GM18508 (cell line): Measurements from ENCODE around the gene EXOC3L2.
"Not testable (repeated sequence)": the region's sequence is repeated elsewhere in the genome, so short reads cannot be mapped to it uniquely, and the experiment has no call there.

Experiments used
- ATAC-seq: cut with Tn5 transposase; IDR thresholded peaks from one replicate; pipeline ENCODE4 v1.9.1; 2021; ENCODE audit warnings: moderate number of reproducible peaks; ENCODE audit not compliant: insufficient read depth, unreplicated experiment

The EXOC3L2 gene

DNA sequence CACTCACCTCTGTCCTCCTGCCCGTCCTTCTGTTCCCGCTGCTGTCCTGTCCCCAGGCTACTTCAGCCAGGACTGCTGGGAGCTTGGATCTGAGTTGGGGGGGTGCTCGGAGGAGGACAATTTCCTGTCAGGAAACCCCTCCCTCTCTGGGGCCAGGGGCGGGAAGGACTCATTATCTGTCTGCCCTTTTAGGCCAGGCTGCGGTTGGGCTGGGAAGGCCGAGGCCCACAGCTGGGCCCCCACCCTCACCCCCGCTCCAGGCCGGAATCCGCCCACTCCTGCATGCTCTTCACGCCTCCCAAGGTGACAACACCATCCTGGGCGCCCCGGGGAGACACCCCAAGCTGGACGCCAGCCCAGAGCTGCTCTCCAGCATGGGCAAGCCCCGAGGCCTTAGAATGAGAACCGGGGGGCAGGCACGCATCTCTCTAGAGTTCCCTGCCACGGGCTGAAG, at the start of gene EXOC3L2:
Gene EXOC3L2, minus strand, starts transcription at position 74 of the 454 bp plus-strand sequence. CDS start 6,362 bp downstream, outside the sequence.
- no peak for ATAC-seq

DNA sequence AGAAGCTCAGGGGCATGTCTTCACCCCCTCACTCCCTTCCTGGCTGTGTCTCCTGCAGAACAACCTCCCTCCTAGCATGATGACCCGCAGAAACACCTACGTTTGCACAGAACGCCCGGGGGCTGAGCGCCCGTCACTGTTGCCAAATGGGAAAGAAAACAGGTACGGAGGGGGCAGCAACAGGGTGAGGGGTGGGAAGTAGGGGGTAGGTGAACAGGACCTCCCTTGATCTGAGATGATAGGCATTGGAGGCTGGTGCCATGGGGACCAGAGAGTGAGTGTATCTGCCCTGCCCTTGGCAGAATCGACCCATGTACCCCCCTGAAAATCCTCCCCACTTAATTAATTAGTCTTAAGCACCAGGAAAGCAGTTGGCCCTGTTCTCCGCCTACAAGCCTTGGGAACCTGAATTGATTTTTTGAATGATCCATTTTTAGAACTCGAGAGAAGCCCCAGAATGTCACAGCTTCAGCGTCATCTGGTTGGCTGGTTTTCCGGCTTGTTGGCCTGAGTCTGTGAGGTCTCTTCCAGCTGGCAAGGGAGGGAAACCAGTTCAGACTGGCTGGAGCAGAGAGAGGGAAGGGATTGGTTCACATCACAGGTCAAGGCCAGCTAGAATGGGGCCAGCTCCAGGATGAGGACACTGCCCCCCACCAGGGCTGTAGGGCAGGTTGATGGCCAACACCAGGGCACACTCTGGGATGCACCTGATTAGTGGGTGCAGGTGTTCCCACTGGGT, 49.3 kb upstream of the EXOC3L2 start:
- ATAC-seq = no peak

DNA sequence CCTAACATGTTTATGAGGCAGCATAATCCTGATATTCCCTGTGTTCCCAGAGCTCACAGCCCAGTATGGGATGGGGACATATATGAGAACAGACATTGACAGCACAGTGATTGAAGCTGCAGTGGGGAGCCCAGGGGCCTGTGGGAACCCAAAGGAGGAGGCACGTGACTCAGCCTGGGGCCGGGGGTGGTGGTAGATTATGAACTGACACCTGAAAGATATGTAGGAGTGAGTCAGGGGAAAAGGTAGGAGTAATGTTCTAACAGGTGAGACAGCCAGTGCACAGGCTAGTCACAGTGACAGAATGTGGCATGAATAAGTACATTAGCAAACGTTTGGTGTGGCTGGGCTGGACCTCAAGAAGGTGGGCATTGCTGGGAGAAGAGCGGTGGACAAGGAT, 48.5 kb upstream of the EXOC3L2 start:
- ATAC-seq = no peak

DNA sequence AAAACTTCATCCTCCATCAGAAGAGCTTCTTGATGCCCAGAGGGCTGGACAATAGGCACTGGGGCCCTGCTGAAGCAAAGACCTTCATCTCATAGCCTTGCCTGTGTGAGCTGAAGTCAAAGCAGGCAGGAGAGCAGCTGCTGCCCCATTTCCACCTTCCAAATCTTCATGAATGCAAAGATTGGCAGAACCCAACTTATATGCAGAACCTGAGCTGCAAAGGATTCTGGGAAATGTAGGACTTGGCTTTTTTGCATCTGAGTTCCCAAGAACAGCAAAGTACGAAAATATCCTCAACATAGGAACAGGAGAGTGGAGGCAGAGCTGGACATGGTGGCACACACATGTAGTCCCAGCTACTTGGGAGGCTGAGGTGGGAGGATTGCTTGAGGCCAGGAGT, 46.6 kb upstream of the EXOC3L2 start:
- ATAC-seq = no peak

DNA sequence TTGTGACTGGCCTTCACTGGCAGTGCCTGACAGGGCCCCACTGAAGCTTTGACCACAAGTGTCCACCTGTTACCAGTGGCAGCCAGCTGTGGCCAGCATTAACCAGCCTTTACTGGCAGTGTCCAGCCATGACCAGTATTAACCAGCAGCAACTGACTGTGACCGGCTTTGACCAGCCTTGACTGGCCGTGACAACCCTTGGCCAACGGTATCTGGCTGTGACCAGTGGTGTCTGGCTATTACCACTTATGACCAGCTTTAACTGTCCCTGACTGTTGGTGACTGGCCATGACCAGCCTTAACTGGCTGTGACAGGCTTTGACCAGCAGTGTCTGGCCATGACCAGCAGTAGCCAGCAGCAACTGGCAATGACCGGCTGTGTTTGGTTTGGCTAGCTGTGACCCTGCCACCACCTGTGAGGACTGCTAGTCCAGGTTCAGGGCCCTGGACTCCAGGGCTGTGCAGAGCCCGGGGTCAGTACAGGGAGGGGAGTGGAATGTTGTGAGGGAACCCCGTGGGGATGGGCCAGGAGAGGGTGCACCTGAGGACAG, 45.2 kb upstream of the EXOC3L2 start:
- no peak for ATAC-seq

DNA sequence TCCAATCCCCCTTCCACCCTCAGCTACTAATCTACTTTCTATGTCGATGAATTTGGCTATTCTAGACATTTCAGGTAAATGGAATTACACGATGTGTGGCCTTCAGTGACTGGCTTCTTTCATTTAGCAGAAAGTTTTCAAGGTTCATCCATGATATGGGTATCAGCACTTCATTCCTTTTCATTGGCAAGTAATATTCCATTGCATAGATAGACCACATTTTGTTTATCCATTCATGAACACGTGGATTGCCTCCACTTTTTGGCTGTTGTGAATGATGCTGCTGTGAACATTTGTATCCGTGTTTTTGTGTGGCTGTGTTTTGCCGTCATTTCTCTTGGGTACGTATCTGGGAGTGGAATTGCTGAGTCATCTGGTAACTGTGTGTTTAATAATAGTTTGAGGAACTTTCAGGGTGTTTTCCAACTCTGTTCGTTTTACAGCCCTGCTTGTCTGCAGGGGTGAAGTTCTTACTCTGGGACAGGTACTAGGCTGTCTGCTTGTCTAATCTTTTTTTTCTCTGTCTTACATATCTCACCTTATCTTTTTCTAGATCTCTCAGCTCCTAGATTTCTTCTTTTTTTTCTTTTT, 38.3 kb upstream of the EXOC3L2 start:
- ATAC-seq = no peak

DNA sequence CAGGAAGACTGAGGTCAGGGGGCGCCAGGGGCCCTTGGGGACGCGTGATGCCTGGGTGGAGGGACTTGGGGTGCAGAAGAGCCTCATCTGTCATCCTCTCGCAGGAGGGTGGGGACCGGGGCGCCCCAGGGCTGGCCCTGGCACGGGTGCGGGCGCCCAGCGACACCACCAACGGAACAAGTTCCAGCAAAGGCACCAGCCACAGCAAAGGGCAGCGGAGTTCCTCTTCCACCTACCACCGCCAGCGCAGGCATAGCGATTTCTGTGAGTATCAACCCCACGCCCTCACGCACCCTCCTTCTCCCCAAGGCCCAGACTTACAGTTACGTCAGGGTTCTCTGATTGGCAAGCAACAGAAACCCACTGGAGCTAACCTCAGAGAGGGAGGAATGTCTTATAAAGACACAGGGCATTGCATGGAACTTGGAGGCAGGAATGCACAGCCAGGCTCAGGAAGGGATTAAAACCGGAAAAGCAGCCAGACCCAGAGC, 35.3 kb upstream of the EXOC3L2 start:
- no peak for ATAC-seq

DNA sequence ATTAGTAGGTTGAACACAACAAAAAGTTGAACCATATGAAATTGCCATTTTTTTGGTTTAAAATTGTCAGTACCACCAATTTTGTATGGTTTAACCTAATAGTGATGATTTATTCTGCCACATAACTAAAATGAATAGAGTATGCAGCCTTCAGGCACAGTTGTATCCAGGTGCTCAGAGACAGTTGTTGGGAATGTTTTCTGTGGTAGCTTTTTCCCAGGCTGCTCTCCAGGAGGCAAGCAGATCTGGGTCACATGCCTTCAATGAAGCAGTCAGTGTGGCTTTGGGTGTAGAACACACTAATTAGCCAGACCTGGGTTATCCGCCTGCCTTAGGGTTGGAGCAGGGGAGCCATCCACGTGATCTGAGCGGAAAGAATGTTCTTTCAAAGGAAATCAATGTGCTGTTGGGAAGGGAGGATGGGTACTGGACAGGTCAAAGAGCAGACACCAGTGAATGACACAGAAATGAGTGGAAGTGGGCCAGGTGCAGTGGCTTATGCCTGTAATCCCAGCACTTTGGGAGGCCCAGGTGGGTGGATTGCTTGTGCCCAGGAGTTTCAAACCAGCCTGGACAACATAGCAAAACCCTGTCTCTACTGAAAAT, 34.5 kb upstream of the EXOC3L2 start:
- ATAC-seq = no peak

DNA sequence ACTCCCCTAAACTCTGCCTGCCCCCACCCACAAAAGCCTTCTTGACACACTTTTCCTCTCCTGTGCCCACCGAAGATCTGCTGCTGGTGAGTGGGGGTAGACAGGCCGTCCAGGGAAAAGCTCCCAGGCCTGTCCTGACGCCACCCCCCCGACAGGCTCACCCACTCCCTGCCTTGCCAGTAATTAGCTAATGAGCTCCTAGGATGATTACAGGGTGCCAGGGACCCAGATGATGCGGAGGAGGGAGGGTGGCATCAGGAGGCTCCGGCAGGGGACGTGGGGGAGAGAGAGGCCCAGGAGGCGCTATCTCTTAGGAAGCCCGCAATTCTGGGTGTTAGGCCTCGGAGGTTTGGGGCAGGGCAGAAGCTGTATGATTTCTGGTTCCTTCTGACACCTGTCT, 32.9 kb upstream of the EXOC3L2 start:
- no peak for ATAC-seq

DNA sequence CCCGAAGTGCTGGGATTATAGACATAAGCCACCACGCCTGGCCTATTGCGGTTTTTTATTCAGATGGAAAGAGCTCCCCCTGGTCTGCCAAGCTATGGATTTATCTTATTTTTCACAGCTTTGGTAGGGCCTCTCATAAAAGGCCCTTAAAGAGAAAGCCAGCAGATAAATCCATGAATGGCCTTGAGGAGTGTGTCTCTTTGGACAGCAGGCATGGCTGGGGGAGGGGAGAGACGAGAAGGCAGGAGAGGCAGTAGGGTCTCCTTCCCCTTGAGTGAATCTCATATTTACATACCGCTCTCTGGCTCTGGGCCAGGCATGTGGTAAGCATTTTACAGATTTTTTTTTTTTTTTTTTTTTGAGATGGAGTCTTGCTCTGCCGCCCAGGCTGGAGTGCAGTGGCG, 31.1 kb upstream of the EXOC3L2 start:
- ATAC-seq = no peak

DNA sequence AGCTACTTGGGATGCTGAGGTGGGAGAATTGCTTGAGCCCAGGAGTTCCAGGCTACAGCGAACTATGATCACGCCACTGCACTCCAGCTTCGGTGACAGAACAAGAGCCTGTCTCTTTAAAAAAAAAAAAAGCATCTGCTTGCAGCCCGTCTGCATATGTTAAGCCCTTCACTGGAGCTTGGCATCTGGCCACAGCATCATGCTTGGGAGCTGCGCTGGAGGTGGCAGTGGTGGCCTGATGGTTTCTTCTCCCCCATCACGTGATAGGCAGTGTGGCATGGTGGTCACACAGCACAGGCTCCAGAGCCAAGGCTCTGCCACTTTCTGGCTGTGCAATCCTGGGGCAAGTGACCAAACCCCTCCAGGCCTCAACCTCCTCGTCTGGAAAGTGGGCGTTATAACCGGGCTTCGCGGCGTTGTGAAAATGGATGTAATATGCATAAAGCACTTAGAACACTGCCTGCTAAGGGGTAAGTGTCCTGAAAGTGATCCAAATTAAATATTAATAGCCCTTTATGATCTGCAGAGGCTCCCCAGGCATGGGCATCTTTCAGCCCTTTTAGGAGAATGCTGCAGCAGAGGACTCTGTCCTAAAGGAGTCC, 30.3 kb upstream of the EXOC3L2 start:
- no peak for ATAC-seq

DNA sequence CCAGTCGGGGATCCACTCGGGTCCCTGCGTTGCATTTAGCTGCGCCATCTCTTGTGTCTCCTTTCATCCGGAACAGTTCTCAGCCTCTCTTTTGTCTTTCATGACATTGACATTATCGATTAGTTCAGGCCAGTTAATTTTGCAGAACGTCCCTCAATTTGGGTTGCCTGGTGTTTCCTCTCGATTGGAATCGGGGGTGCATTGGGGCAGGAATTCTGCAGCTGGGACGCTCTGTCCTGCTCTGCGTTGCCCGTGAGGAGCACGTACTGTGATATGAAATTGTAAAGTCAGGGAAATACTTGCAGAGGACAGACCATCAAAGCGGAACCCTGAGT, 28.3 kb upstream of the EXOC3L2 start:
- no peak for ATAC-seq

DNA sequence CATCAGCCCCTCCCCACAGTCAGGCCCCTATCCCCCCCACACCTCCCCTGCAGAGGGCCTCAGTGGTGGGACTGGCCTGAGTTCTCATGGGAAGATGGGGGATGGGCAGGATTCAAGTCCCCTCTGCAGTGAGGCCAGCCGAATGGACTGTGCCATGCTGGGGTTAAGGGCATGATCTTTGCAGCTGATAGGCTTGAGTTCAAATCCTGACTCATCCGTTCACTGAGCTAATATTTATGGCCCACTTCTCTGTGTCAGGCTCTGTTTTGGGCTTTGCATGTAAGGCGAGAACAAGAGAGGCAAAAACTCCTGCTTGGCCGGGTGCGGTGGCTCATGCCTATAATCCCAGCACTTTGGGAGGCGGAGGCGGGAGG, 26.5 kb upstream of the EXOC3L2 start:
- no peak for ATAC-seq

DNA sequence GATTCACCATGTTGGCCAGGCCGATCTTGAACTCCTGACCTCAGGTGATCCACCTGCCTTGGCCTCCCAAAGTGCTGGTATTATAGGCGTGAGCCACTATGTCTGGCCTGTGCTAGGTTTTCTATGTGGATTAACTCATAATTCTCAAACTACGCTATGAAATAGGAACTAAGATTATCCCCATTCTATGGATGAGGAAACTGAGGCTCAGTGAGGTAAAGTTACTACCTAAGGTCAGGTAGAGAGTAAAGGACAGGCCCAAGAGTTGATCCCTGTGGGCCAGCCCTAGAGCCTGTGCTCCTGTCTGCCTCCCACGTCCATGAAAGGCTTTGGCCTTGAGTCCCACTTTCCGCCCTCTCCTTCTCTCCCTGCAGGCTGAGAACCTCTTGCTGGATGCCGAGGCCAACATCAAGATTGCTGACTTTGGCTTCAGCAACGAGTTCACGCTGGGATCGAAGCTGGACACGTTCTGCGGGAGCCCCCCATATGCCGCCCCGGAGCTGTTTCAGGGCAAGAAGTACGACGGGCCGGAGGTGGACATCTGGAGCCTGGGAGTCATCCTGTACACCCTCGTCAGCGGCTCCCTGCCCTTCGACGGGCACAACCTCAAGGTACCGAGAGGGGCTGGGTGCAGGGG, 26.0 kb upstream of the EXOC3L2 start:
- ATAC-seq = no peak

DNA sequence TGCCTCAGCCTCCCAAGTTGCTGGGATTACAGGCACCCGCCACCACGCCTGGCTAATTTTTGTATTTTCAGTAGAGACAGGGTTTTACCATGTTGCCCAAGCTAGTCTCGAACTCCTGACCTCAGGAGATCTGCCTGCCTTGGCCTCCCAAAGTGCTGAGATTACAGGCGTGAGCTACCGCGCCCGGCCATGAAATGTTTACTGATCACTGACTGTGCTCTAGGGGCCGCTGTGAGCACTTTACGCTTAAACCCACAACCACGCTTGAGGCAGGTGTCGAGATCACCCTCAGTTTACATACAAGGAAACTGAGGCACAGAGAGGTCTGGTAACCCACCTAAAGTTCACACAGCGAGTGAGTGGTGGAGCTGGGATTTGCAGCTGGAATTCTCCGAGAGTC, 24.7 kb upstream of the EXOC3L2 start:
- ATAC-seq = not testable (repeated sequence)

DNA sequence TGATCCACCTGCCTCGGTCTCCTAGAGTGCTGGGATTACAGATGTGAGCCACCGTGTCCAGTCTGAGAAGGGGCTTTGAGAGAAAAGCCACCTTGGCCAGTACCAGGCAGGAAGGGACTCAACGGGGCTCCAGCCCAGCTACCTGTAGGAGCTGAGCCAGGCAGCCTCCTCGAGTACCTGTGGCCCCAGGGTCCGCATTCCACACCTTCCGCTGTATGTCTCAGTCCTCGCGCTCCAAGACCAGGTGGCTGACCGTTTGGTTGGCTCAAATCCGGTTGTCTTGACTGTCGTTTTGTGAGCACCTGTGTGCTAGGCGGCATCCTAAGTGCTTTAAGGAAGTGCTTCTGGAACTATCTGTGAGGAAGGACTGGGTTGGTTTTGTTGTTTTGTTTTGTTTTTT, 22.1 kb upstream of the EXOC3L2 start:
- no peak for ATAC-seq

DNA sequence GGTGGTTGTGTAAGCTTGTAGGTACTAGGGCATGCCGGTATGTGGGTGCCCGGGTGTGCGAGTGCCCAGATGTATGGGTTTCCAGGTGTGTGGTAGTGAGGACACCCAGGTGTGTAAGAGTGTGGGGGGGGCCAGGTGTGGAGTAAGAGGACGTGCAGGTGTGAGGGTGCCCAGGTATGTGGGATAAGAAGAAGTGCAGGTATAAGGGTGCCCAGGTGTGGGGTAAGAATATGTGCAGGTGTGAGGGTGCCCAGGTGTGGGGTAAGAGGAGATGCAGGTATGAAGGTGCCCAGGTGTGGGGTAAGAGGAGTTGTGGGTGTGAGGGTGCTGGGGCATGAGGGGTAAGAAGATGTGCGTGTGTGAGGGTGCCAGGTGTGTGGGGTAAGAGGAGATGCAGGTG, 20.2 kb upstream of the EXOC3L2 start:
- ATAC-seq = no peak

DNA sequence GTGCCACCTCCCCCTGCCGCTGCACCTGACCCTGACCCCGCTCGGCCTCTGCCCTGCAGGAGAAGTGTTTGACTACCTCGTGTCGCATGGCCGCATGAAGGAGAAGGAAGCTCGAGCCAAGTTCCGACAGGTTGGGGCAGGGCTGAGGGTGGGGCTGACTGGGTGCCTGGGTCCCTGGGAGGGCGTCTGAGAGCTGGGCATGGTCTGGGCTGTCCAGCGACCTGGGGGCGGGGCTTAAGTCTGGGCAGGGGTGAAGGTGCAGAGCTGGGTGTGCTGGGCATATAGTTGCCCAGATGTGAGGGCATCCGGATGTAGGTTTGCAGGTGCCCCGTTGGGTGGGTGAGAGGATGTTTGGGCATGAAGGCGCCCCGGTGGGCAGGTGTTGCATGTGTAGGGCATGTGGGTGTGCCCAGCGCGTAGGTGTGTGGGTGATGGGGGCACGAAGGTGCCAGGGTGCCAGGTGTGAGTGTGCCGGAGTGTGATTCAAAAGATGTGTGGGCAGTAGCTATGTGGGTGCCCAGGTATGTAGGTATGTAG, 19.6 kb upstream of the EXOC3L2 start:
- no peak for ATAC-seq

DNA sequence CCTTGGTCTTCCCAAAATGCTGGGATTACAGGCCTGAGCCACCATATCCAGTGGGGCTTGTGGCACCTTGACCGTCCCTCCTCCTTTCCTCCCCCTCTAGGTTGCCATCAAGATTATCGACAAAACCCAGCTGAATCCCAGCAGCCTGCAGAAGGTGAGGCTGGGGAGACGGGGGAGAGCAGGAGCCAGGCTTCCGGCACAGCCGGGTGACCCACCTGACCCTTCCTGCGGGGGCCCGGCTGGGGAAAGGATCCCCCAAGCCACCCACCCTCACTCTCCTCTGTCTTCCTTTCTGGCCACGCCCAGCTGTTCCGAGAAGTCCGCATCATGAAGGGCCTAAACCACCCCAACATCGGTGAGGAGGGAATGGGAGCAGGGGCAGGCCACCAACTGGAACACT, 17.8 kb upstream of the EXOC3L2 start:
- no peak for ATAC-seq

DNA sequence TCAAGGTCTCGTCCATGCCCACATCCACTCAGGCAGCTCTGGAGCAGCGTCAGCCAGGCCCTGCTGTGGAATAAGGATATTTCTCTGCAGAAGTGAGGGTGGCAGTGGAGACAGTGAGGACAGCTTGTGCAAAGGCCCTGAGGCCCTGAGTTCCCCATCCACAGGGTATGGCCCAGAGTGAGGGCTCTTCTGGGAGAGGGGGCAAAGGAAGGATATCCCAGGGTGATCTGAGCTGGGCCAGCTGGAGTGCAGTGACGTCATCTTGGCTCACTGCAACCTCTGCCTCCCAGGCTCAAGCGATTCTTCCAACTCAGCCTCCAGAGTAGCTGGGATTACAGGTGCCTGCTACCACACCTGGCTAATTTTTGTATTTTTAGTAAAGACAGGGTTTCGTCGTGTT, 17.4 kb upstream of the EXOC3L2 start:
- ATAC-seq = no peak
